ENCODE results near the gene GCC2. TPM values are rescaled to one million over a fixed set of nuclear protein-coding genes. Genes with fewer than 3 reads are reported as not detected.

The GCC2 gene
- total and polyA plus RNA-seq, 9 of the 15 experiments (the other 6 are each of a cell fraction or from before 2014, with no cell fraction given), result 11.4 to 35.7 (median 19.9) TPM

GRCh38 chr2:108436976-108437375 is 12.0 kb upstream of the GCC2 start:
- Histone ChIP-seq H3K27me3 (ENCODE audit: control insufficient read depth in 2 of 2, insufficient read depth in 2 of 2, low read length in 2 of 2) (no peaks in the 10 kb centered on the region), H3K4me2 (ENCODE audit: insufficient read depth, low read length) (no peak overlapping the region), H2AFZ (ENCODE audit: low read depth, low read length) (no peak overlapping the region), H3K27ac (ENCODE audit: extremely low read depth, low read depth, low read length) (no peak overlapping the region), H3K4me3 (no peak overlapping the region), H4K20me1 (replicated peaks; ENCODE audit: control insufficient read depth, insufficient read depth, low read length) (no peaks in the 10 kb centered on the region), H3K4me1 (replicated peaks in 1 of 2; ENCODE audit: control insufficient read depth in 2 of 2, insufficient read depth in 2 of 2, low read length in 2 of 2) (no peaks in the 10 kb centered on the region), H3K9ac (ENCODE audit: insufficient read depth in 1 of 2, low read depth in 2 of 2, low read length in 2 of 2) (no peak overlapping the region), H3K9me1 (ENCODE audit: control insufficient read depth, insufficient read depth, low read length) (no peaks in the 10 kb centered on the region), H3K36me3 (ENCODE audit: control insufficient read depth, insufficient read depth, low read length) (no peaks in the 10 kb centered on the region), H3K79me2 (ENCODE audit: control insufficient read depth, insufficient read depth, low read length) (no peaks in the 10 kb centered on the region), H3K9me3 (replicated peaks; ENCODE audit: control insufficient read depth, insufficient read depth, low read depth, low read length) (no peaks in the 10 kb centered on the region)
- 0% methylated on average over 1 of the region's 1 CpG for WGBS (ENCODE audit: insufficient coverage, low coverage, missing lambda C conversion rate)
- FAIRE-seq (no peak), ATAC-seq (no peak), DNase-seq (ENCODE audit: extremely low read depth in 1 of 4, low spot score in 3 of 4) (no peak)
- intact Hi-C loops (cut with micrococcal nuclease), result no loop called here
- TF ChIP-seq PBX2 (CRISPR knock-in tag; IDR thresholded peaks at IDR 0.05; ENCODE audit: low read depth) (no peak), PBX2 (tag; conservative IDR thresholded peaks at IDR 0.05; ENCODE audit: low read depth) (no peak), CSDE1 (IDR thresholded peaks at IDR 0.05) (no peak), ZNF24 (IDR thresholded peaks at IDR 0.05) (no peak), GTF3C2 (IDR thresholded peaks at IDR 0.05; ENCODE audit: borderline replicate concordance, extremely low read depth, insufficient read length) (no peak), CEBPB (tag; IDR thresholded peaks at IDR 0.05) (no peak), PTBP1 (IDR thresholded peaks at IDR 0.05; ENCODE audit: low read depth, low read length) (no peak), SRSF3 (IDR thresholded peaks at IDR 0.05; ENCODE audit: insufficient read depth, low read length) (no peak), ZNF224 (CRISPR knock-in tag; IDR thresholded peaks at IDR 0.05) (no peak), PHF8 (IDR thresholded peaks at IDR 0.05; ENCODE audit: borderline replicate concordance, low read length) (no peak), POLR2G (IDR thresholded peaks at IDR 0.05; ENCODE audit: low read depth, low read length) (no peak), POLR2H (tag; IDR thresholded peaks at IDR 0.05; ENCODE audit: low read depth) (no peak), ETS1 (conservative IDR thresholded peaks at IDR 0.05; ENCODE audit: control insufficient read depth, low read depth, low read length) (no peak), YBX1 (IDR thresholded peaks at IDR 0.05) (no peak), CXXC5 (CRISPR knock-in tag; IDR thresholded peaks at IDR 0.05) (no peak), COPS2 (conservative IDR thresholded peaks at IDR 0.05) (no peak)
- ChIA-PET POLR2A (interaction anchor here (0.6 kb wide), 1 partner anchor 34 kb away, joined by 4 read pairs; no protein-coding TSS in a partner anchor), CTCF (ENCODE audit: low intra/inter-chr PET ratio) (no interaction called here)
- in situ Hi-C loops (cut with MboI), result no loop called here
- BruUV-seq (replicated peaks), result no TSS peak
